NCI-H2171 treated with DMSO at 0.1 percent for 48 hours (cell line): ENCODE data around the gene EYA2.
"Not testable (repeated sequence)": the region's sequence is repeated elsewhere in the genome, so short reads cannot be mapped to it uniquely, and the experiment has no call there.

Source experiments
- DNase-seq: peaks from one replicate; lab custom pipeline; 2025; lab: John Stamatoyannopoulos, UW

EYA2 gene

GRCh38 chr20:47175493-47175892, 280.9 kb downstream of the EYA2 start:
- DNase-seq = no peak

- not testable (repeated sequence) for DNase-seq
These were observed 281.6 kb downstream of the EYA2 start for GRCh38 chr20:47176217-47176616.

GRCh38 chr20:47178277-47178676, 283.6 kb downstream of the EYA2 start:
- no peak for DNase-seq

GRCh38 chr20:47178851-47179250, 284.2 kb downstream of the EYA2 start:
- DNase-seq = no peak

- no peak for DNase-seq
These were observed 284.6 kb downstream of the EYA2 start for GRCh38 chr20:47179267-47179666.

- DNase-seq = no peak
These were observed 286.6 kb downstream of the EYA2 start for GRCh38 chr20:47181056-47181862.

GRCh38 chr20:47183367-47183766, 288.7 kb downstream of the EYA2 start:
- DNase-seq = no peak

GRCh38 chr20:47187450-47188195, 293.0 kb downstream of the EYA2 start:
- no peak for DNase-seq

GRCh38 chr20:47188540-47188939, 293.9 kb downstream of the EYA2 start:
- DNase-seq = no peak

- no peak for DNase-seq
These were observed 294.4 kb downstream of the EYA2 start for GRCh38 chr20:47189060-47189459.

- DNase-seq = no peak
These were observed 296.5 kb downstream of the EYA2 start for GRCh38 chr20:47191074-47191673.

GRCh38 chr20:47191956-47192355, 297.3 kb downstream of the EYA2 start:
- no peak for DNase-seq

- DNase-seq = no peak
These were observed 300.9 kb downstream of the EYA2 start for GRCh38 chr20:47195573-47195972.

- peak; percentile 72 for DNase-seq
These were observed 301.7 kb downstream of the EYA2 start for GRCh38 chr20:47196091-47197081.

GRCh38 chr20:47198254-47198671, 303.6 kb downstream of the EYA2 start:
- peak; percentile 55 for DNase-seq

- no peak for DNase-seq
These were observed 304.4 kb downstream of the EYA2 start for GRCh38 chr20:47198996-47199552.

- DNase-seq = no peak
These were observed 306.6 kb downstream of the EYA2 start for GRCh38 chr20:47201074-47201730.

GRCh38 chr20:47202733-47203667, 308.4 kb downstream of the EYA2 start:
- no peak for DNase-seq

GRCh38 chr20:47204008-47204849, 309.6 kb downstream of the EYA2 start:
- no peak for DNase-seq
